ENCODE measurements around the gene PCDH1. TPM values are rescaled to one million over a fixed set of nuclear protein-coding genes. Genes with fewer than 3 reads are reported as not detected.

The PCDH1 gene
- total and polyA plus RNA-seq, 2 of the 8 experiments (the other 6 are each of a cell fraction or from before 2014, with no cell fraction given): 101 to 102 TPM

DNA sequence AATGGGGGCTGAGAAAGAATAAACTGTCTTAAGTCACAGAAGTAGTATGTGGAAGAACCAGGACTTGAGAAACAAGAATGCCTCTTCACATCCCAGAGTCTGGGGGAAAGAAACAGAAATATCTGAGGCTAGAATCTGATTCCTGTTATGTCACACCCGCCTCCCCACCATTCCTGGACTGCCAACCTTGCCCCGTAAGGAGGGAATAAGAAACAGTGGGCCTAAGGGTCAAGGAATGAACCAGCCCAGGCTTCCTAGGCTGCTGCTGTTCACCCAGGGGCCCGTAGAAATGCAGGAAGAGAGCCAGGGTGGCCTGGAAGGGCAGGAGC lies 4.3 kb downstream of the PCDH1 start (continued):
- TF ChIP-seq, protein P1, sequence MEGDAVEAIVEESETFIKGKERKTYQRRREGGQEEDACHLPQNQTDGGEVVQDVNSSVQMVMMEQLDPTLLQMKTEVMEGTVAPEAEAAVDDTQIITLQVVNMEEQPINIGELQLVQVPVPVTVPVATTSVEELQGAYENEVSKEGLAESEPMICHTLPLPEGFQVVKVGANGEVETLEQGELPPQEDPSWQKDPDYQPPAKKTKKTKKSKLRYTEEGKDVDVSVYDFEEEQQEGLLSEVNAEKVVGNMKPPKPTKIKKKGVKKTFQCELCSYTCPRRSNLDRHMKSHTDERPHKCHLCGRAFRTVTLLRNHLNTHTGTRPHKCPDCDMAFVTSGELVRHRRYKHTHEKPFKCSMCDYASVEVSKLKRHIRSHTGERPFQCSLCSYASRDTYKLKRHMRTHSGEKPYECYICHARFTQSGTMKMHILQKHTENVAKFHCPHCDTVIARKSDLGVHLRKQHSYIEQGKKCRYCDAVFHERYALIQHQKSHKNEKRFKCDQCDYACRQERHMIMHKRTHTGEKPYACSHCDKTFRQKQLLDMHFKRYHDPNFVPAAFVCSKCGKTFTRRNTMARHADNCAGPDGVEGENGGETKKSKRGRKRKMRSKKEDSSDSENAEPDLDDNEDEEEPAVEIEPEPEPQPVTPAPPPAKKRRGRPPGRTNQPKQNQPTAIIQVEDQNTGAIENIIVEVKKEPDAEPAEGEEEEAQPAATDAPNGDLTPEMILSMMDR (IDR thresholded peaks at IDR 0.05; ENCODE audit: control extremely low read depth in 1 of 3, insufficient read depth in 1 of 3, low read depth in 1 of 3, low read length in 3 of 3): no peak
- TF ChIP-seq TAF7 (optimal IDR thresholded peaks at IDR 0.05; ENCODE audit: borderline replicate concordance, low read depth, low read length) (no peak), BCL11A (IDR thresholded peaks at IDR 0.05; ENCODE audit: low read depth in 2 of 2, low read length in 2 of 2) (no peak), SUZ12 (IDR thresholded peaks at IDR 0.05; ENCODE audit: low read length) (no peak), SIRT6 (IDR thresholded peaks at IDR 0.05; ENCODE audit: low read length) (no peak), RXRA (IDR thresholded peaks at IDR 0.05; ENCODE audit: insufficient read depth, low read depth, low read length) (no peak)

Data from H1 (cell line).